NCI-H524 (cell line): ENCODE results near the gene MCM8.

Experiments
- DNase-seq, 2 experiments: peaks; one replicate each; lab custom pipeline; 2025; lab: John Stamatoyannopoulos, UW

Gene MCM8

GRCh38 chr20:6041808-6042265 lies 91.4 kb downstream of the MCM8 start:
- no peak for DNase-seq

DNA sequence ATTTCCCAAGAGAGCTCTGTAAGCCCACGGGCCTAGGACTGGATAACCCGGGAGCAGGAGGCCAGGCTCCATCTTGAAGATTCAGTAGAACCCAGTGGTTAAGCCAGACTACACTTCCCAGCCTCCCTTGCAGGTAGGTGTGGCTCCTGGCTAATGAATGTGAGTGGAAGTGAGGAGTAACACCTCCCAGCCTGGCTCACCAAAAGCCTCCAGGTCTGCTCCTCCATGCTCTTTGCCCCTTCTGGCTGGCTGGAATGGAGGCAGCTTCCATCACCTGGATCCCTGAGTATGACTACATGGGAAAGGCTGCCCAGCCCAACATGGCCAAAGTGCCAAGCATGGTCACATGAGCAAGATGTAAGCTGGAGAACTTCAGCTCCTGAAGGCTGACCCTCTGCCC lies 93.7 kb downstream of the MCM8 start:
- no peak for DNase-seq

GRCh38 chr20:6045566-6045965 lies 95.1 kb downstream of the MCM8 start:
- DNase-seq = no peak

- DNase-seq = no peak
Observed at GRCh38 chr20:6046432-6046831, 96.0 kb downstream of the MCM8 start.

DNA sequence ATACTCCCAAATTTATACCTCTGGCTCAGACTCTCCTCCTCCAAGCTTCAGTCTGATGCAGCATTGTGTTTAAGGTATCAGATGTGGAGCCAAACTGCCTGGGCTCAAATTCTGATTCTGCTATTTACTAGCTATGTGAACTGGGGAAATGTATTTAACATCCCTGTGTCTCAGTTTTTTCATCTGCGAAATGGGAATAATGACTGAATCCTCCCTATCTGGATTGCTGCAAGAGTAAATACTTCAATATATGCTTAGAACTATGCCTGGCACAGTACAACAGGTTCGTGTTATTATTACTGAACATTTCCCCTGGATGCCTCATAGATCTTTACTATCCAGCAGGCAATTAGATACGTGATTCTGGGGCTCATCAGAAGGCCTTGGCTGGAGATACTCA lies 97.9 kb downstream of the MCM8 start:
- DNase-seq = no peak
